Astrocyte of the spinal cord (primary cell): ENCODE measurements around the gene SCAF11.
"Not testable (repeated sequence)": the region's sequence is repeated elsewhere in the genome, so short reads cannot be mapped to it uniquely, and the experiment has no call there.

Experiments
- DNase-seq: peaks from one replicate; pipeline ENCODE4 v3.0.0; 2011; ENCODE audit warnings: low read depth, low spot score
- H3K4me3 ChIP-seq: 2 replicates; pipeline ENCODE4 v1.5.1; 2011; ENCODE audit warnings: low read depth, mild to moderate bottlenecking, low read length, moderate library complexity
- in situ Hi-C: cut with HindIII; loops from 2 replicates; pipeline ENCODE4 v1.10.0; 2017; ENCODE audit warnings: low sequenced_read_pairs
- TF ChIP-seq, protein P1 (sequence below): IDR thresholded peaks from 2 replicates; pipeline ENCODE4 v1.5.1; 2012; ENCODE audit warnings: low read depth, mild to moderate bottlenecking, low read length, inconsistent platforms

Gene SCAF11, protein sequence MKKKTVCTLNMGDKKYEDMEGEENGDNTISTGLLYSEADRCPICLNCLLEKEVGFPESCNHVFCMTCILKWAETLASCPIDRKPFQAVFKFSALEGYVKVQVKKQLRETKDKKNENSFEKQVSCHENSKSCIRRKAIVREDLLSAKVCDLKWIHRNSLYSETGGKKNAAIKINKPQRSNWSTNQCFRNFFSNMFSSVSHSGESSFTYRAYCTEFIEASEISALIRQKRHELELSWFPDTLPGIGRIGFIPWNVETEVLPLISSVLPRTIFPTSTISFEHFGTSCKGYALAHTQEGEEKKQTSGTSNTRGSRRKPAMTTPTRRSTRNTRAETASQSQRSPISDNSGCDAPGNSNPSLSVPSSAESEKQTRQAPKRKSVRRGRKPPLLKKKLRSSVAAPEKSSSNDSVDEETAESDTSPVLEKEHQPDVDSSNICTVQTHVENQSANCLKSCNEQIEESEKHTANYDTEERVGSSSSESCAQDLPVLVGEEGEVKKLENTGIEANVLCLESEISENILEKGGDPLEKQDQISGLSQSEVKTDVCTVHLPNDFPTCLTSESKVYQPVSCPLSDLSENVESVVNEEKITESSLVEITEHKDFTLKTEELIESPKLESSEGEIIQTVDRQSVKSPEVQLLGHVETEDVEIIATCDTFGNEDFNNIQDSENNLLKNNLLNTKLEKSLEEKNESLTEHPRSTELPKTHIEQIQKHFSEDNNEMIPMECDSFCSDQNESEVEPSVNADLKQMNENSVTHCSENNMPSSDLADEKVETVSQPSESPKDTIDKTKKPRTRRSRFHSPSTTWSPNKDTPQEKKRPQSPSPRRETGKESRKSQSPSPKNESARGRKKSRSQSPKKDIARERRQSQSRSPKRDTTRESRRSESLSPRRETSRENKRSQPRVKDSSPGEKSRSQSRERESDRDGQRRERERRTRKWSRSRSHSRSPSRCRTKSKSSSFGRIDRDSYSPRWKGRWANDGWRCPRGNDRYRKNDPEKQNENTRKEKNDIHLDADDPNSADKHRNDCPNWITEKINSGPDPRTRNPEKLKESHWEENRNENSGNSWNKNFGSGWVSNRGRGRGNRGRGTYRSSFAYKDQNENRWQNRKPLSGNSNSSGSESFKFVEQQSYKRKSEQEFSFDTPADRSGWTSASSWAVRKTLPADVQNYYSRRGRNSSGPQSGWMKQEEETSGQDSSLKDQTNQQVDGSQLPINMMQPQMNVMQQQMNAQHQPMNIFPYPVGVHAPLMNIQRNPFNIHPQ (N-terminal part only)

DNA sequence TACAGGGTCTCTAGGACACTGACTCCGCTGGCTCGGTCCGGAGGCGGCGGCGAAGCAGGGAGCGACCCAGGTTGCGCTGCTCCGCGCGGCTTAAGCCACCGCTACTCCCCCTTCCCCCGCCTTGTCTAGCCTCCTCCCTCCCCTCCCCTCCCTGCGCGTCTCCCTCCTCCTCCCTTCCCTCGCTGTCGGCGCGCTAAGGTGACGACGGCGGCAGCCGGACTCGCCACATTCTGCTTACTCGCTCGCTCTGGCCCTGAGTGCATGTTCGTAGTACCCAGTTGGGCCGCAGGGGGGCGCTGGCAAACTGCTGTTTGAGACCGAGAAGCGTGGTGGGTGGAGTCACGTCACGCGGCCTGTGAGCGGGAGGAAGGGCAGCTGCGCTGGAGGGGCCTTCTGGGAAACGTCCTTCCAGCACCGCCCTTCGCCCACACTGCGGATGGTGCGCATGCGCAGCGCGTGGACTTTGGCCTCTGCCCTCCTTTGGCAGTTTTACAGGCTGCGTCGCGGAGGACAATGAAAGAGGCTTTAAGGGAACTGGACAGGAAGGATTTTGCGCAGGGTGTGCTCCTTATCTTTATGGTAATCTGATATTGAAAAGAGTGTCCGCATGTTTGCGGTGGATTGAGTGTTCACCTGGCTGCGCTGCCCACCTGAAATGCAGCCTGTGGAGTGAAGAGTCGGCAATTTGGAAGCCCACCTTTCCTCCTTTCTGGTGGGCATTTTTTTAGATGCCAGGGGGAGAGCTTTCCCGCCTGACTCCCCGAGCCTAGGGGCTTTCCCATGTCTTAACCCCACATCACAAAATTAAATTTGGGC lies at the start of gene SCAF11:
TSS of gene SCAF11 (minus strand) at position 107 of the 816 bp plus-strand sequence. CDS start 26,407 bp downstream, outside the sequence.
- peak within 1 kb of the TSS; percentile 94 for H3K4me3 ChIP-seq
- DNase-seq: peak; percentile 100
- TF ChIP-seq, protein P1, sequence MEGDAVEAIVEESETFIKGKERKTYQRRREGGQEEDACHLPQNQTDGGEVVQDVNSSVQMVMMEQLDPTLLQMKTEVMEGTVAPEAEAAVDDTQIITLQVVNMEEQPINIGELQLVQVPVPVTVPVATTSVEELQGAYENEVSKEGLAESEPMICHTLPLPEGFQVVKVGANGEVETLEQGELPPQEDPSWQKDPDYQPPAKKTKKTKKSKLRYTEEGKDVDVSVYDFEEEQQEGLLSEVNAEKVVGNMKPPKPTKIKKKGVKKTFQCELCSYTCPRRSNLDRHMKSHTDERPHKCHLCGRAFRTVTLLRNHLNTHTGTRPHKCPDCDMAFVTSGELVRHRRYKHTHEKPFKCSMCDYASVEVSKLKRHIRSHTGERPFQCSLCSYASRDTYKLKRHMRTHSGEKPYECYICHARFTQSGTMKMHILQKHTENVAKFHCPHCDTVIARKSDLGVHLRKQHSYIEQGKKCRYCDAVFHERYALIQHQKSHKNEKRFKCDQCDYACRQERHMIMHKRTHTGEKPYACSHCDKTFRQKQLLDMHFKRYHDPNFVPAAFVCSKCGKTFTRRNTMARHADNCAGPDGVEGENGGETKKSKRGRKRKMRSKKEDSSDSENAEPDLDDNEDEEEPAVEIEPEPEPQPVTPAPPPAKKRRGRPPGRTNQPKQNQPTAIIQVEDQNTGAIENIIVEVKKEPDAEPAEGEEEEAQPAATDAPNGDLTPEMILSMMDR: peak; percentile 98
- in situ Hi-C loops: no loop called here

DNA sequence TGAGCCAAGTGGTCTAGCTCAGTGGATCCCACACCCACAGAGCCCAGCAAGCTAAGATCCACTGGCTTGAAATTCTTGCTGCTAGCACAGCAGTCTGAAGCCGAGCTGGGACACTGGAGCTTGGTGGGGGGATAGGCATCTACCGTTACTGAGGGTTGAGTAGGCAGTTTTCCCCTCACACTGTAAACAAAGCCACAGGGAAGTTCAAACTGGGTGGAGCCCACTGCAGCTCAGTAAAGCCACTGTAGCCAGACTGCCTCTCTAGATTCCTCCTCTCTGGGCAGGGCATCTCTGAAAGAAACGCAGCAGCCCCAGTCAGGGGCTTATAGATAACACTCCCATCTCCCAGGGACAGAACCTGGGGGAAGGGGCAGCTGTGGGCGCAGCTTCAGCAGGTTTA lies 46.7 kb upstream of the SCAF11 start:
- not testable (repeated sequence) for H3K4me3 ChIP-seq

DNA sequence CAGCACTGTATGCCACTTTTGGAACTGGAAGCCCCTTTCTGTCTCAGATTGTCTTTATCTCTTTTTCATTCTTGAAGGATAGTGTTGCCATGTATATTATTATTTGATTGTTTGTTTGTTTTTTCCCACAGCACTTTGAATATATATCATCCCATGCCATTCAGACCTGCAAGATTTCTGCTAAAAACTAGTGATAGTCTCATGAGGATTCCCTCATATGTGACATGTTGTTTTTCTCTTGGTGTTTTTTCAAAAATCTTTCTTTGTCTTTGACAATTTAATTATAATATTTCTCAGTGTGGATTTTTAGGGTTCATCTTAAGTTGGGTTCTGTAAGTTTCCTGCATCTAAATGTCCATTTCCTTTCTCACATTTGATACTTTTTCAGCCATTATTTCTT lies 36.8 kb upstream of the SCAF11 start:
- H3K4me3 ChIP-seq: no peak overlapping the region
- in situ Hi-C loops: no loop called here
- DNase-seq: no peak
- TF ChIP-seq, protein P1: no peak

More for the DNA sequence above, 46.7 kb upstream of the SCAF11 start:
- in situ Hi-C loops, DNase-seq: not testable (repeated sequence)

DNA sequence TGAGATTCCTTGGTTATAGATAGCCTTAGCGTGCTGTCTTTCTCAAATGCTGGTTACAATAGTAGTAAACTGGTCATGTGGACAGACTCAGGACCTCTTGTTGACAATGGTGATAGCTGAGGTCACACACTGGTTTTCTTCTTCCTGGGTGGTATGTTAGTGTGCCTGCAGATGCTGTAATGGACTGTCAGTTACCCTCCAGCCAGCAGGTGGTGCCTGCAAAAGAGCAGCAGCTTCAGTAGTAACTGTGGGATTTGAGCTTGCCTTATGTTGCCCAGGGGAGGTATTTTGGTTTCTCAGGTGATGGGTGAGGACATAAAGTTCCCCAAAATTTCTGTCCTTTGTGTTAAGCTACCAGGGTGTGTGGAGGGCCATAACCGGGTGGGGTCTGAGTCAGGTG lies 33.7 kb upstream of the SCAF11 start:
- H3K4me3 ChIP-seq: no peak overlapping the region
- TF ChIP-seq, protein P1: no peak
- in situ Hi-C loops: no loop called here
- no peak for DNase-seq

DNA sequence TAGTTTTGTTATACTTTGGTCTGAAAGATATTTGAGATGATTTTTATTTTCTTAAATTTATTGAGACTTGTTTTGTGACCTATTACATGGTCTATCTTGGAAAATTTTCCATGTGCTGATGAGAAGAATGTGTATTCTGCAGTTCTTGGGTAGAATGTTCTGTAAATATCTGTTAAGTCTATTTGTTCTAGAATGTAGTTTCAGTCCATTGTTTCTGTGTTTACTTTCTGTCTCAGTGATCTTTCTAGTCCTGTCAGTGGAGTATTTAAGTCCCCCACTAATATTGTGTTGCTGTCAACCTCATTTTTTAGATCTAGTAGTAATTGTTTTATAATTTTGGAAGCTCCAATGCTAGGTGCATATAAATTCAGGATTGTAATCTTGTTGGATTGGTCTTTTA lies 30.4 kb upstream of the SCAF11 start:
- no peak overlapping the region for H3K4me3 ChIP-seq
- no peak for DNase-seq
- in situ Hi-C loops: no loop called here
- TF ChIP-seq, protein P1: no peak

DNA sequence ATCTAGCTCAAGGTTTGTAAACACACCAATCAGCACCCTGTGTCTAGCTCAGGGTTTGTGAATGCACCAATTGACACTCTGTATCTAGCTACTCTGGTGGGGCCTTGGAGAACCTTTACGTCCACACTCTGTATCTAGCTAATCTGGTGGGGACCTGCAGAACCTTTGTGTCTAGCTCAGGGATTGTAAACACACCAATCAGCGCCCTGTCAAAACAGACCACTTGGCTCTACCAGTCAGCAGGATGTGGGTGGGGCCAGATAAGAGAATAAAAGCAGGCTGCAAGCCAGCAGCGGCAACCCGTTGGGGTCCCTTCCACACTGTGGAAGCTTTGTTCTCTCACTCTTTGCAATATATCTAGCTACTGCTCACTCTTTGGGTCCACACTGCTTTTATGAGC lies 28.3 kb upstream of the SCAF11 start:
- DNase-seq, H3K4me3 ChIP-seq, in situ Hi-C loops: not testable (repeated sequence)

DNA sequence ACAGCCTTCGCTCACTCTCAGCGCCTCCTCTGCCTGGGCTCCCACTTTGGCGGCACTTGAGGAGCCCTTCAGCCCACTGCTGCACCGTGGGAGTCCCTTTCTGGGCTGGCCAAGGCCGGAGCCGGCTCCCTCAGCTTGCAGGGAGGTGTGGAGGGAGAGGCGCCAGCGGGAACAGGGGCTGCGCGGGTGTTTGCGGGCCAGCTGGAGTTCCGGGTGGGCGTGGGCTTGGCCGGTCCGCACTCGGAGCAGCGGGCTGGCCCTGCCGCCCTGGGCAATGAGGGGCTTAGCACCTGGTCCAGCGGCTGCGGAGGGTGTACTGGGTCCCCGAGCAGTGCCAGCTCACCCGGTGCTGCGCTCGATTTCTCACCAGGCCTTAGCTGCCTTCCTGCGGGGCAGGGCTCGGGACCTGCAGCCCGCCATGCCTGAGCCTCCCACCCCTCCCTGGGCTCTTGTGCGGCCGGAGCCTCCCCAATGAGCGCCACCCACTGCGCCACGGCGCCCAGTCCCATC lies 27.5 kb upstream of the SCAF11 start:
- in situ Hi-C loops, H3K4me3 ChIP-seq, DNase-seq: not testable (repeated sequence)
